NCI-H774 (cell line): Measurements from ENCODE around the gene CZIB.
A peak's percentile ranks its signal among the peaks of the same experiment; 100 is the strongest.

Experiments used
- DNase-seq: peaks from one replicate; lab custom pipeline; 2025; lab: John Stamatoyannopoulos, UW

Gene CZIB

DNA sequence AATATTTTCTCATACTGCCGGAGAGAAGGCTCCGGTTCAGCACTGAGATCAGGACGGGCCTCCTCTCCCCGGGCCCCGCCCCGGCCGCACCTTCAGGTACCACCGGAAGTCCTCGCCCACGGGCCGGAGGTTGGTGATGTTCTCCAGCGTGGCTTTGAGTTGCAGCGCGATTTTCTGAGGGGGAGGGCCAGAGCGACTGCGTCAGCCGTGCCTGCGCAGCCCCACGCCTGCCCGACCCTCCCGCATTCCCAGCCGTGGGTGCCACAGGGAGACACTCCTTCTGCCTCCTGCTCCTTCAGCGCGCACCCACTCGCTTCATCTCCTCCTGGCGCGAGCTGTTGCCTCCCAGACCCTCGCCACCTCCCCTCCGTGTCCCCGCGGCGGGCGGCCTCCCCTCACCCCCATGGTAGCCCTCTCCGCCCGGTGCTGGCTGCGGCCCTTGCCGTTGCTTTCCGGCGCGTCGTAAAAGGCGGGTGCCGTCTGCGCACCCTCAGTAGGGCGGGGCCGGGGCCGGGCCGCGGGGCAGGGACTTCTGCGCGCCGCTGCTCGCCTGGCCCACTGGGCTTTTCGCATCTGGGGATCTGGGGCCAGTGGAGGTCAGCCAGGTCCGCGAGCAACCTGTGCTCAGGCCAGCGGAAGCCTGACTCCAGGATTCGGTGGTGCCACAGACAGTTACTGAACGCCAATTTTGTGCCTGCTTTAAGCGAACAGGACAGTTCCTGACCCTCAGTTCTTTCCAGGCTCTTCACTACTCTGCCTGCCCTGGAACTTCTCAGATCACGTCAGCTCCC is at the start of gene CZIB:
CZIB (minus strand) TSS at position 464 of the 791 bp plus-strand sequence; CDS start at position 405, 59 bp downstream.
- peak; percentile 93 for DNase-seq

DNA sequence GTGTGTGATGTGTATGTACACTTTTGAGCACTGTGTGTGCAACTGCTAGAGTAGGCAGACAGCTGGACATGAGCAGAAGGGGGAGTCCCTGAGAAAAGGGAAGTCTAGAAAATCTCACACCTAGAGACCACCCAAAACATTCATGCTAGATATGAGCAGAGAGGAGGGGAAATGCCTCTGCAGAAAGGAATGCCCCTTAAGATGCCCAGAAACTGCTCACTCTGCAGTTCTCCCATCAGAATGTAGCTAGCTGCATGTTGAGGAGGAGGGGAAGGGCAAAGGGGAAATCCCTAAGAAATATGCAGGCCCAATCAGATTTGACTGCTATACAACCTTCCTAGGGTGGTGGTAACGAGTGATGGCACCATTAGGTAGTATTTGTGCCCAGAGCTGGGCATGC is 49.7 kb upstream of the CZIB start:
- DNase-seq: no peak

- no peak for DNase-seq
Measured at GRCh38 chr1:53267761-53268160, 47.3 kb upstream of the CZIB start.

- DNase-seq: no peak
Measured at GRCh38 chr1:53266038-53266437, 45.6 kb upstream of the CZIB start.

GRCh38 chr1:53265581-53265980 is 45.1 kb upstream of the CZIB start:
- no peak for DNase-seq

DNA sequence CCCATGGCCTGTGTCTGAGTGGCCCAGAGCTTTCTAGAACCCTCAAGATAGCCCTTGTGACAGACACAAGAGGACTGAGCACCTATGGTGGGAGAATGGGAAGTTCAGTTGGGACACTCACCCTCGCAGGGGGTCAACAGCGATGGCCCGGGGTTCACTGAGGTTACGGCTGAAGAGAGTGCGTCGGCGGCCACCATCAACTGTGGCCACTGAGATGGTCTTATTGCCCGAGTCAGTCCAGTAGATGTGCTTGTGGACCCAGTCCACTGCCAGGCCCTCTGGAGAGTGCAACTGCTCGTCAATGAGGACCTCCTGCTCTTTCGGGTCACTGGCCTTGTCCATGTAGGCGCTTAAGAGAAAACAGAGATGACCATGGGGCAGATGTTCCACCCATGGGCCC is 43.6 kb upstream of the CZIB start:
- DNase-seq: no peak

DNA sequence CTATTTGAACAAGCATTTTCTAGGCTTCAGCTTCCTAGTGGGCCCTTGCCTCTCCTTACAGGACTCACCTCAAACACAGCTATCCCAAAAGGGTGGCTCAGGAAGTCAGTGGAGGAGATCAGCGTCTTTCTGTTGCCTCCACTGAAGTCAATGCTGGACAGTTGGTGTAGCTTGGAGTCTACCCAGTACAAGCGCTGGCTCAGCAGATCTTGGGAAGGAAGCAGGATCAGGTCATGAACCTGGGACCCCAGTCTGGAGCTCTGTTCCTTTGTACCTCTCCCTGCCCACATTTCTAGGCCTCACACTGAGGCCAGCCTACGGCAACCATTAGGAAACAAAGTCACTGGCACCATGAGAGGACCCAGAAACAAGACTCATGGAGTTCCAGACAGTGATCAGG is 41.6 kb upstream of the CZIB start:
- no peak for DNase-seq

DNA sequence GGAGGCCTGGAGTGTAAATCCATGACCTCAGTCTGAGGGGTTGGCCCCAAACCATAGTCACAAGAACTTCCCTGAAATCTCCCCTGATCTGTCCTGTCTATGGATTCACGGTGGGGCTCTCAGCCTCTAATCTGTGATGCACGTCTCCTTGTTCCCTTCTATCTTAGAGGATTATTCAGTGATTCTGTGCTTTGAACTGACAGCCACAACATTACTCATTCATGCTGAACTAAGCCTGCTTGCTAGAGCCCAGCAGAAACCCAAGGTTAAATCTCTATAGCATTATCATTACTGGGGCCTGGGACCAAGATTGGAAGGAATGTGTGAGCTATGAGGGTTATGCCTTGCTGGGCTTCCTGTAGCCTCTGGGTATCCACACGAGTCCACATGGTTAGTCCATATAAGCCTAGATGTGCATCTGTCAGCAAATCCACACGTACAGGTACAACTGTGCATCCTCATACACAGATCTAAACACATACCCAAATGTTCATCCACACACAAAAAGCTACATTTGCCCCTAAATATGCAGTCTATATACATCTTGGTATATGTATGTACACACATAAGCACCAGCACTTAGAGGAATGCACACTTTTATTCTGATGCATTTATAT is 40.3 kb upstream of the CZIB start:
- no peak for DNase-seq

- no peak for DNase-seq
Measured at GRCh38 chr1:53259932-53260331, 39.5 kb upstream of the CZIB start.

- DNase-seq: no peak
Measured at GRCh38 chr1:53258216-53258615, 37.8 kb upstream of the CZIB start.

DNA sequence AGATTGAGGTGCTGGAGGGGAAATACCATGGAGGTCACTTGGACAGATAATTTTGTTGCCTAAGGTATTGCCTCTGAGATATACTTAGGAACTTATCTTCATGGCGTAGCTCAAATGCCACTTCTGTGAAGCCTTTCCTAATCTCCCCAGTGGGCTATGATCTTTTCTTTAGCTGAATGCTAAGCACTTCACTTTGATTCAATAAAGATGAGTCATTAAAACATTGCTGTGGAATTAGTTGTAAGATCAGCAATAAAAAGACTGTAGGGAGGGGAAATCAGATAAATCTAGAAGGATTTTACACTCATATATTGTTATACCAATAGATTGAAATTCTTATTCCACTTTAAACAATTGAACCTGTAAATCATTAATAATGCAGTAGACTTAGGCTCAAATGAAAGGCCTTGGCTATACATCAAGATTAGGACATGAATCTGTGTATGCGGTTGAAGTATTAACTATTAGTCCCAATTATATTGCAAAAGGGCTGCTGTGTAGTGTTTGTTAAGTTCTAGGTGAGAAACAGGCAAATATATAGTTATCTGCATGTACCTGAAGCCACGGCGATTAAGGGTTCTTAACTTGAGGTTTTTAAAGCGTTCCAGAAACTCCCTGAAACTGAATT is 37.1 kb upstream of the CZIB start:
- no peak for DNase-seq

GRCh38 chr1:53256511-53257453 is 36.3 kb upstream of the CZIB start:
- DNase-seq: no peak

DNA sequence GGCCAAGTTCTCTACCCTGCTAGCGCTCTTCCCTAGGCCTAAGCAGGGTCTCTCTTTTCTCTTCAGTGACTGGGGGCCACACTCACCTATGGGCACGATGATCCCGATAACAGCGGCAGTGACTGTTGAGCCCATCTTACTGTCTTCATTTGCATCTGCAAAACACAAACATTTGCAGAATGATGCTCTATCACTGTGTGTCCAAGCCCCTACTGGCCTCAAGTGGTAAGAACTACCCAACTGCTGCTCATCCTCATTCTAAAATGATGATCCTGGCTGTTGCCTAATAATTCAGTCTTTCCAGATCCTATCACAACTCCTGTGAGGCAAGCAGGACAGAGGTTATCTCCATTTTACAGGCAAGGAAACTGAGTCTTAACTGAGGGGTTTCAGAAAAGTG is 34.6 kb upstream of the CZIB start:
- DNase-seq: no peak

DNA sequence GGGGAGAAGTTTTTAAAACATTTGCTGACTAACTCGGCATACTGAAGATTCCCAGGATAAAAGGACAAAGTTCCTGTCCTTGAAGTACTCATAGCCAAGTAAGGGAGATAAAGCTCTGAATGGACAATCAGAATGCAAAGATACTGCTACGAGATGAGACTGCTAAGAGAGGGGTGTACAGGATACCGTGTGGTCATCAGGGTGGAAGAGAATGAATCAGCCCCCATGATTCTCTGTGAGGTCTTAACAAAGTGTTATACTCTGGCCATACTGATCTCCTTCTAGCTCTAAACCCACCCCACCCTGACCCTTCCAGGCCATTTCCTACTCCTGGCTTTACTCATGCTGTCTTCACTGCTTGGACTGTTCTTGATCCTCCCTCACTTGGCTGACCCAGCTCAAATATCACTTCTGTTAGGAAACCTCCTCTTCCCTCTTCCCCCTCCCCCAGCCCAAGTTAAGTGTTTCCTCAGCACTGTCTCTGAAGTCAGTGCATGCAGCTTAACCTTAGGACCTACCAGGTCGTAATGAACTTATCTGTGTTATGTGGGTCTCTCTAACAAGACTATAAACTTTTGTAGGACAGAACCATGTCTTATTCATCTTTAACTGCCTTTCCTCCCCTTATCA is 33.7 kb upstream of the CZIB start:
- DNase-seq: no peak

DNA sequence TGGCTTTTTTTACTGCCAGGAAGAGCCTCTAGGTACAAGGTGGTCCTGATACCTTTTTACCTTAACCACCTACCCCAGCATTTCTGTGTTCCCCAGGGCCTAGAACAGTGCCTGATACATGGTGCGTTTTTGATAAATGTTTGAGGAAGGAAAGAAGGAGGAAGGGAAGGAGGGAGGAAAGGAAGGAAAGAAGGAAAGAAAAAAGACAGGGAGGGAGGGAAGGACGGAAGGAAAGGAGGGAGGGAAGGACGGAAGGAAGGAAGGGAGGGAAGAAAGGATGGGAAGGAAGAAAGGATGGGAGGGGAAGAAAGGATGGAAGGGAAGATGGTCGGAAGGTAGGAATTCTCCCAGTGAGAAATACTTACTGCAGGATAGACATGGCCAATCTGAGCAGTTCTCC is 29.9 kb upstream of the CZIB start:
- no peak for DNase-seq

DNA sequence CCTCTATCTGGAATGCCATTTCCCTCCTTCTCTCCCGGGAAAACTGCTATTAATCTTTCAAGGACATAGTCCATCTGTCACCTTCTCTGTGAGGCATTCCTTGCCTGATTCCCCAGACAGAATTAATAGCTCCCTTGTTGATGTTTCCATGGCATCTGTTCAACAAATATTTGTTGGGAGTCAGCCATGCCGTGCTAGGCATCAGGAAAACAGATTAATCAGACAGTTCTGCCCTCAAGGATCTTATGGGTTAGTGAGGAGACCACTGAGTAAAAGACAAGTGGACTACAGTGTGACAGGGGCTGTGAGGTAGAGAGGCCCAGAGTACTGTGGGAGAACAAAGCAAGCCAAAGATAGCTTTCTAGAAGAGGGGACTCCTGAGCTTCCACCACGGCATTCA is 29.3 kb upstream of the CZIB start:
- no peak for DNase-seq

- no peak for DNase-seq
Measured at GRCh38 chr1:53246261-53247134, 26.1 kb upstream of the CZIB start.

DNA sequence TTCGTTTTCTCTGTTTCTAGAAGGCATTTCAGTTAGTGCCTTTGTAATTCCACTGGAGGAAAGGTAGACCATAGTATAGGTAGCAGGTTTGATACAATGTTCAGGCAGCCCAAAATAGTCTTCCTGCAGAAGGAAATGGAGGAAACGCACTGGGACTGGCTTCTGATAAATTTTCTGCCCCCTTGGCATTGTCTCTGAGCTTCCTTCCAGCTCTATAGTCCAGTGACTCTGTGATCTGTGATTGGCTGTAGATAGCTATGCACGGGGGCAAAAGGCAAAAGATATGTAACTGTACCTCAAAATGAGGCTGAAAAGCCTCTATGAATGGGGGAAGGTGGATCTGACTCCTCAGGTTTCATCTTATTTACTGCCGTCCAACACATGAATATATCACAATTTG is 23.7 kb upstream of the CZIB start:
- no peak for DNase-seq

GRCh38 chr1:53242381-53242780 is 21.9 kb upstream of the CZIB start:
- no peak for DNase-seq

DNA sequence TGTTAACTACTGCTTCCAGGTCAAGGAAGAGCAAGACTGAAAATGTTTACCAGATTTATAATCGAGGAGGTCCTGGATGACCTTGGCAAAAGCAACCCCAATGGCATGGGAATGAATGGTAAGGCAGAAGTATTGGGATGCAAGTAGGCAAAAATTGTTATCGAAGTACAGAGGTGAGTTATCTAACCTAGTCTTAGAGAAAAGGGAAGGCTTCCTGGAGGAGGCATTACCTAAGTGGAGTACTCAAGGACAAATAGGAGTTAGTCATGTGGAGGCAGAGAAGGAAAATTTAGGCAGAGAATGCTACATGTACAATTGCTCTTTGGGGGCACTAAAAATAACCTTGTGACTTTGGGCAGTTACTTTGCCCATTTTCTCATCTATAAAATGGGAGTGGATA is 21.4 kb upstream of the CZIB start:
- no peak for DNase-seq
